Posterior vena cava (tissue), 2 donors: Measurements from ENCODE around the gene INSYN1. TPM values are rescaled to one million over a fixed set of nuclear protein-coding genes. Genes with fewer than 3 reads are reported as not detected.

Source experiments
- DNase-seq: peaks from one replicate; pipeline ENCODE4 v3.0.0-alpha.2; 2020; ENCODE audit warnings: low spot score
- intact Hi-C, 2 donors: fragments of 100-400 bp; cut with DNase I; formaldehyde crosslinking; loops; one replicate each; pipeline versions ENCODE4 v1.14.1 to v1.14.2; 2022 to 2023
- total RNA-seq, 2 donors: library from RNA; stranded (reverse); fragmentation: NEBNext Ultra II Directional; extraction: Animal tissue kit (Norgen Biotek cat#: 25700); gene quantifications; one replicate each; pipeline ENCODE4 v1.2.1, GENCODE V29; 2021
- donor health status: DM: yes; HTN: yes; CAD: no.
- donor health status: DM: yes; HTN: yes; CAD: no.

INSYN1 gene
- total RNA-seq, 2 donors from 2014 or later, result 12.8 to 13.8 TPM

GRCh38 chr15:73700041-73700842 lies 52.9 kb downstream of the INSYN1 start:
- intact Hi-C loops, result loop anchor here (1.0 to 5.0 kb wide), 3 partner anchors 23 to 63 kb away; no protein-coding TSS in a partner anchor

GRCh38 chr15:73699249-73700040 lies 53.7 kb downstream of the INSYN1 start:
- intact Hi-C loops, result loop anchor here (1.0 to 10.0 kb wide), 4 partner anchors 22 to 225 kb away; partner anchors contain the start of gene LOXL1 (in 1 of the 2)
- DNase-seq, result peak; percentile 72

More at GRCh38 chr15:73700041-73700842, 52.9 kb downstream of the INSYN1 start:
- DNase-seq, result peak; percentile 93

- intact Hi-C loops, result loop anchor here in 1 of 2 donors (10.0 kb wide), 1 partner anchor 228 kb away; the partner anchor contains the start of gene LOXL1
These were observed 56.1 kb downstream of the INSYN1 start for GRCh38 chr15:73697033-73697467.

DNA sequence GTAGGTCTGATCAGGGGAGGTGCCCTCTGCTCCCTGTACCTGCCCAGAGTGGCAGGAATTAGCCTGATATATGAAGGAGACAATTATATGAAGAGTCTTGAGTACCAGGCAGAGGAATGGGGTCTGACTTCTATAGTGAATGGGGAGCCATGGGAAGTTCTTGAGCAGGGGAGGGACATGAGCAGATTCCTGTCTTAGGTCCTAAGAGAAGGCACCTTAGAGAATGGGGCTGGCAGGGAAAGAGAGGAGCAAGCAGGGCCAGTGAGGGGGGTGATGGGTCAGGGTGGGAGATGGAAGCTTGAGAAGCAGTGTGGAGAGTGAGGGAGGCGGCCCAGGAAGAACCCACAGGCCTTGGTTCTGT lies 56.5 kb downstream of the INSYN1 start:
- DNase-seq, result no peak
- intact Hi-C loops, result loop anchor here in 1 of 2 donors (10.0 kb wide), 1 partner anchor 228 kb away; the partner anchor contains the start of gene LOXL1

More at GRCh38 chr15:73697033-73697467, 56.1 kb downstream of the INSYN1 start:
- DNase-seq, result peak; percentile 95

DNA sequence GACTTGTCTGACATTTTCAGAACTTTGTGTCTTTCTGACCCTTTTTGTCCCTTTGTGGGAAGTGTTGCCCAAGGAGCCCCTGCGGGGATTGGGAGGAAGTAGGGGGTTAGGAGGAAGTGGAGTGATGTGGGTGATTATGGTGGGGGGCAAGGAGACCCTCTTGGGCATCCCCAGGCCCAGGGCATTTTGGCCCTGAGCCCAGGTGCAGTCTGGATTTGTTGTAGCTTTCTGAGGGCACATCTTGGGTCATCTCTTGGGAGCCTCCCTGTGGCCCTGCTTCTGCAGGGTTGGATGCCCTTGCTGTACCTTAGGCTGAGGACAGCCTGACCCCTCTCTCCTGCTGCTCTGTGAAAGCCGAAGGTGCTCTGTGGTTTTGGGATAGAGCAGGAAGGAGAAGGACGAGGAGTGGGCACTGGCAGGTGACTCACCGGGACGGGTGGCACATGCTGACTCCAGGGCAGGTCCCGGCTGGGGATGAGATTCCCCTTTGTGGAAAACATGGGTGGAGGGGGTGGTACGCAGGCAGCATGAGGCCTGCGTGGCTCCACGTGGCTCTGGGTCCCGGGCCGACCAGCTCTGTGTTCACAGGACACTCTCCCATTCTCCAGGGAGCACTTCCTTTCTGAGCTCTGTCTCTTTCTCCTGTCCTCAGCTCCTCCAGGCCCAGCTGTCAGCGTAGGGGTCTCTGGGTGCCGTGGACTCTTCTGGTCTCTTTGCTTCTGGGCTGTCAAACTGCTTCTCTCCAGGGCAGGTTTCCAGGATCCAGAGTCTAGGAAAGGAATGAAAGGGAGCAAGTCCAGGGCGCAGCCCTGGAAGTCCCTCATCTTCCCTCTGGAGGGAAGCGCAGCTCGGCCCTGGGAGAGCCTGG lies 57.1 kb downstream of the INSYN1 start:
- peak; percentile 74 for DNase-seq
- intact Hi-C loops, result loop anchor here in 1 of 2 donors (10.0 kb wide), 1 partner anchor 229 kb away; the partner anchor contains the start of gene LOXL1

- peak; percentile 61 for DNase-seq
- intact Hi-C loops, result loop anchor here in 1 of 2 donors (10.0 kb wide), 1 partner anchor 230 kb away; the partner anchor contains the start of gene LOXL1
These were observed 58.7 kb downstream of the INSYN1 start for GRCh38 chr15:73694419-73694818.

DNA sequence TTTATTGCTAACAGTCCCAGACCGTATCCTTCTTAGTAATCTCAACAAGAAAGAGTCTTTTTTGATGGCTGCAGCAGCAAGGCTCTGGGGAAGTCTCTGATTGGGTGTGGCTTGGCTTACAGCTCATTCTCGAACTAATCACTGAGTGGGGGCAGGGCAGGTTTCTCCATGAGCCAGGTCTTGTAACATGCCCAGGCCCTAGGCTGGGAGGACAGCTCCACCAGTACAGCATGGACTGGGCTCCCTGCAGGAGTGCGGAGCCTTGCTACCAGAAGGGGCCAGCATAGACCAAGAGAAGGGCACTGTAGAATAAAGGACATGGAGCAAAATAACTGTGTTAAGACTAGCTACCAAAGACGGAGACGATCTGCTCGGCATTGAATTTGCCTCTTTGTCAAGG lies 61.8 kb downstream of the INSYN1 start:
- intact Hi-C loops, result loop anchor here in 1 of 2 donors (10.0 kb wide), 1 partner anchor 233 kb away; the partner anchor contains the start of gene LOXL1
- peak; percentile 91 for DNase-seq

DNA sequence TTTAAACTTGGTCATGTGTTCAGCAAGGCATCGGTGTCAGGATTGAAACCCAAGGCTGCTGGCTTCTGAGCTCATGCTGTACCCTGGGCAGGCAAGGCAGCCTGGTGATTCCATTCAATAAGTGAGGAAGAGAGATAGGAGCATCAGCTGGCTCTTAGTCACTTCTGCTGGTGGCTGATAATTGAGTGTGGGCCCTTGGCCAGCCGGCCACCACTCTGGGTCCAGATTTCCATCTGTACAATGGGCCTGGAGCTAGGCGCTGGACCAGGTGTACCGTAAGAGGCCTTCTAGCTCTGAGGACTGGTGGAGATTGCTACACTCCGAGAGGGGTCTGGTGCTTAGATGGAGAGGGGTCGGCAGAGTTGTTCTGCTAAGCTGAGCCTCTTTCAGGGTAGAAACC lies 64.7 kb downstream of the INSYN1 start:
- peak; percentile 80 for DNase-seq
- intact Hi-C loops, result no loop called here

- DNase-seq, result peak; percentile 48
- intact Hi-C loops, result no loop called here
These were observed 65.8 kb downstream of the INSYN1 start for GRCh38 chr15:73687351-73687750.

DNA sequence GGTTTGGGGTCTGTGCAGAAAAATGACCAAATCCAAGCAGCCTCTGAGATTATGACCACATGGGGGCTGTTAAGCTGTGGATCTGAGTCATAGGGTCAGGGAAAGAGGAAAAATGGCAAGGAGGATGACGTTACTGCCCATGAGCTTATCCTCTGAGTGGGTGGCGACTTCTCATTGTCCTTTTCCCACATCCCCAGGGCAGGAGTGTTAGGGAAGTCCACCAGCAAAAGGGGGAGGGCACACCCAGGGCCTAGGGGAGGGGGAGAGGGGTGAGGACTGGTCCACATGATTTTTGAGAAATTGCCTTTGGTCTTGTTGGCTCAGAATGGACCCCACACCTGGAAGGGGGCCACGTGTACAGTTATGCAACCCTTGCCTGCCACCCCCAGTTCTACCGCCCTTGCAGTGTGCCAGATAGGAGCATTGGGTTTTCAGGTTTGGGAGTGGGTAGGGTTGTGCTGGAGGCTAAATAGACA lies 66.3 kb downstream of the INSYN1 start:
- intact Hi-C loops, result no loop called here
- peak; percentile 73 for DNase-seq

DNA sequence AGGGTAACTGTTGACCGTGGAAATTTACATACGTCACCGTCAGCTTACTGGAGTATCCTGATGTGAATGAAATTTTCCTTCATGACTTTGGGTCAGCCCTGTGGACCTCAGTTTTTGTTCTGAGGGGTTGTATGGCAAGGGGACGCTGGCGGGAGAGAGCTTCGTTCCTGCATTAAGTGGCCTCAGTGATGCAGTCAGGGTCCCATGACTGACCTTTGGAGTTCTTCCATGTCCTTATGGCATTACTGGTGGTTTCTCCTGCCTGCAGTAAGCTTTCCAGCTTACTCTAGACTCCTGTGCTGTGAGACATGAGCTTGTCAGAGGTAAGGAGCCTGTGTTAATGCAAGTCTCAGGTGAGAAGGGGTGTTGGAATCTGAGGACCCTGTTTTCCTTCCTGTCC lies 67.2 kb downstream of the INSYN1 start:
- no peak for DNase-seq
- intact Hi-C loops, result no loop called here

Other genes with a start within 250 kb of the INSYN1 start
- gene NPTN, start 120.0 kb downstream of the INSYN1 start, total RNA-seq, result 100 to 1,000 TPM; 164 to 189 TPM
- 100 to 1,000 TPM in 1 of 2 donors, 10 to 100 TPM in 1; 84.1 to 137 TPM for gene CD276, start 69.0 kb downstream of the INSYN1 start, total RNA-seq
- not detected for gene TBC1D21, start 120.2 kb upstream of the INSYN1 start, total RNA-seq
- gene LOXL1, start 173.1 kb upstream of the INSYN1 start, total RNA-seq, result 100 to 1,000 TPM in 1 of 2 donors, 10 to 100 TPM in 1; 94.6 to 110 TPM
- 10 to 100 TPM; 17.3 to 20.1 TPM for gene STOML1, start 238.9 kb upstream of the INSYN1 start, total RNA-seq
- 10 to 100 TPM; 49.2 to 50.7 TPM for gene PML, start 241.4 kb upstream of the INSYN1 start, total RNA-seq